HepG2 (cell line): ENCODE measurements around the gene FOSB. TPM values are rescaled to one million over a fixed set of nuclear protein-coding genes. Genes with fewer than 3 reads are reported as not detected.
A peak's percentile ranks its signal among the peaks of the same experiment; 100 is the strongest.

ENCODE experiments used
- AHR ChIP-seq: IDR thresholded peaks from 2 replicates; pipeline ENCODE4 v1.6.1; 2018; ENCODE audit warnings: missing genetic modification reagents, missing compliant biosample characterization
- ARID2 ChIP-seq: sonication (generic); formaldehyde crosslinking; IDR thresholded peaks from 2 replicates; pipeline ENCODE4 v1.8.1; 2022; ENCODE audit warnings: mild to moderate bottlenecking, missing genetic modification reagents, borderline replicate concordance
- ARNT2 ChIP-seq: sonication (generic); formaldehyde crosslinking; IDR thresholded peaks from 2 replicates; pipeline ENCODE4 v1.8.0; 2022; ENCODE audit warnings: mild to moderate bottlenecking, low read depth, missing genetic modification reagents, moderate library complexity
- DDIT3 ChIP-seq: sonication (generic); formaldehyde crosslinking; IDR thresholded peaks from 2 replicates; pipeline ENCODE4 v1.4.0; 2020; ENCODE audit warnings: mild to moderate bottlenecking, missing genetic modification reagents
- HNF1B ChIP-seq: sonication (generic); formaldehyde crosslinking; IDR thresholded peaks from 2 replicates; pipeline ENCODE4 v1.5.1; 2020; ENCODE audit warnings: mild to moderate bottlenecking, moderate library complexity, missing genetic modification reagents
- KLF12 ChIP-seq: sonication (generic); formaldehyde crosslinking; IDR thresholded peaks from 2 replicates; pipeline ENCODE4 v1.4.0; 2020; ENCODE audit warnings: missing genetic modification reagents, borderline replicate concordance
- MBNL3 ChIP-seq: fragments of 250-450 bp; sonication (Bioruptor Pico); conservative IDR thresholded peaks from 2 replicates; pipeline ENCODE4 v1.8.0; 2022; ENCODE audit warnings: mild to moderate bottlenecking, inconsistent platforms
- MED1 ChIP-seq: sonication (generic); formaldehyde crosslinking; IDR thresholded peaks from 2 replicates; pipeline ENCODE4 v1.4.0; 2020; ENCODE audit warnings: missing genetic modification reagents
- NFE2L2 ChIP-seq: fragments of 150-350 bp; IDR thresholded peaks from 2 replicates; pipeline ENCODE4 v1.6.1; 2014; ENCODE audit warnings: low read length
- TARDBP ChIP-seq: sonication (generic); formaldehyde crosslinking; IDR thresholded peaks from 2 replicates; pipeline ENCODE4 v1.8.0; 2022; ENCODE audit warnings: mild to moderate bottlenecking, missing genetic modification reagents
- TFDP1 ChIP-seq: IDR thresholded peaks from 2 replicates; pipeline ENCODE4 v1.6.1; 2016; ENCODE audit warnings: missing compliant biosample characterization, missing genetic modification reagents, borderline replicate concordance
- TFE3 ChIP-seq: IDR thresholded peaks from 2 replicates; pipeline ENCODE4 v1.6.1; 2016
- XBP1 ChIP-seq: sonication (generic); formaldehyde crosslinking; IDR thresholded peaks from 2 replicates; pipeline ENCODE4 v1.5.0; 2020; ENCODE audit warnings: missing genetic modification reagents
- ZBTB14 ChIP-seq: sonication (generic); formaldehyde crosslinking; IDR thresholded peaks from 2 replicates; pipeline ENCODE4 v1.4.0; 2020; ENCODE audit warnings: missing genetic modification reagents
- ZBTB25 ChIP-seq: IDR thresholded peaks from 2 replicates; pipeline ENCODE4 v1.6.1; 2018; ENCODE audit warnings: missing genetic modification reagents
- ZBTB26 ChIP-seq: IDR thresholded peaks from 2 replicates; pipeline ENCODE4 v1.6.1; 2016; ENCODE audit warnings: missing compliant biosample characterization, missing genetic modification reagents, borderline replicate concordance
- ZFY ChIP-seq: sonication (generic); formaldehyde crosslinking; IDR thresholded peaks from 2 replicates; pipeline ENCODE4 v1.4.0; 2020; ENCODE audit warnings: missing genetic modification reagents
- ZNF12 ChIP-seq: sonication (generic); formaldehyde crosslinking; IDR thresholded peaks from 2 replicates; pipeline ENCODE4 v1.5.0; 2020; ENCODE audit warnings: missing genetic modification reagents
- ZNF235 ChIP-seq: sonication (generic); formaldehyde crosslinking; IDR thresholded peaks from 2 replicates; pipeline ENCODE4 v1.8.1; 2023; ENCODE audit warnings: mild to moderate bottlenecking, missing genetic modification reagents, borderline replicate concordance
- ZNF253 ChIP-seq: sonication (generic); formaldehyde crosslinking; IDR thresholded peaks from 2 replicates; pipeline ENCODE4 v1.8.0; 2022; ENCODE audit warnings: mild to moderate bottlenecking, missing genetic modification reagents, borderline replicate concordance
- ZNF766 ChIP-seq: sonication (generic); formaldehyde crosslinking; IDR thresholded peaks from 2 replicates; pipeline ENCODE4 v1.5.0; 2020; ENCODE audit warnings: missing genetic modification reagents, borderline replicate concordance
- polyA plus RNA-seq, 8 experiments: library from polyadenylated mRNA; depleted of rRNA in 3 of 8; stranded (reverse) in 7 of 8; unstranded in 1 of 8; fragments of >200 nt; fragmentation: Illumina TruSeq in 4 of 8; extraction: Trizol in 4 of 8; gene quantifications; 2 replicates each; pipeline versions ENCODE4 v1.2.1 to v1.2.3, GENCODE V29; 2011 to 2016; ENCODE audit warnings: low read depth in 4 of 8, missing spikeins in 1 of 8, mixed read lengths in 1 of 8; ENCODE audit not compliant: insufficient read depth in 1 of 8
- total RNA-seq, 5 experiments: library from RNA; depleted of rRNA; stranded (reverse); fragments of >200 nt; fragmentation: Illumina TruSeq; extraction: Trizol; gene quantifications; 2 replicates each; pipeline ENCODE4 v1.2.3, GENCODE V29; 2016; ENCODE audit warnings: low read depth in 1 of 5

The FOSB gene
- total and polyA plus RNA-seq, 2 of the 13 experiments (the other 11 are each of a cell fraction or from before 2014, with no cell fraction given): 2.8 to 6.0 TPM

- TF ChIP-seq ZBTB26 (CRISPR knock-in tag): no peak
- TF ChIP-seq AHR (CRISPR knock-in tag): no peak; the same call in 1 of the 2 replicates
- TF ChIP-seq HNF1B: peak; percentile 79
- peak; percentile 53; the same call in 1 of the 2 replicates for TF ChIP-seq ARNT2 (CRISPR knock-in tag)
- TF ChIP-seq MBNL3 (CRISPR knock-in tag): no peak
- TF ChIP-seq ZFY (CRISPR knock-in tag): peak; percentile 47; the same call in 1 of the 2 replicates
- no peak for TF ChIP-seq ZNF253 (CRISPR knock-in tag)
- TF ChIP-seq ZNF235 (CRISPR knock-in tag): no peak
- peak; percentile 56; the same call in 1 of the 2 replicates for TF ChIP-seq TFDP1 (CRISPR knock-in tag)
- TF ChIP-seq ZBTB25 (CRISPR knock-in tag): peak; percentile 76
- TF ChIP-seq ZNF766 (CRISPR knock-in tag): no peak
- TF ChIP-seq XBP1 (CRISPR knock-in tag): no peak
- TF ChIP-seq ARID2 (CRISPR knock-in tag): no peak
- no peak for TF ChIP-seq NFE2L2
- peak; percentile 44; the same call in 1 of the 2 replicates for TF ChIP-seq KLF12 (CRISPR knock-in tag)
- peak; percentile 59; the same call in 1 of the 2 replicates for TF ChIP-seq MED1 (CRISPR knock-in tag)
- TF ChIP-seq DDIT3: no peak
- peak; percentile 18; the same call in 1 of the 2 replicates for TF ChIP-seq ZBTB14 (CRISPR knock-in tag)
- peak; percentile 68 for TF ChIP-seq TFE3 (CRISPR knock-in tag)
- TF ChIP-seq TARDBP (CRISPR knock-in tag): peak; percentile 78
- TF ChIP-seq ZNF12 (CRISPR knock-in tag): no peak
Observed at GRCh38 chr19:45443462-45444317, 24.1 kb upstream of the FOSB start (continued).
